ENCODE data around the gene NR3C1. TPM values are rescaled to one million over a fixed set of nuclear protein-coding genes. Genes with fewer than 3 reads are reported as not detected.

NR3C1 gene
- polyA plus RNA-seq, 1 donor (not counting 4 experiments of a cell fraction or from before 2014, with no cell fraction given) = 30.7 TPM

- DNase-seq (ENCODE audit: low read depth, low spot score) = no peak
- H3K27ac ChIP-seq (ENCODE audit: control insufficient read depth, insufficient read depth, low read length) = peak overlapping the region; percentile 84
These were observed 743 bp downstream of the NR3C1 start for GRCh38 chr5:143402553-143403333.

GRCh38 chr5:143402017-143402552 is 1.4 kb downstream of the NR3C1 start:
- H4K20me1 ChIP-seq (ENCODE audit: control insufficient read depth, extremely low read depth, insufficient read depth, low read length) = no peaks in the 10 kb centered on the region
- H3K27ac ChIP-seq (ENCODE audit: control insufficient read depth, insufficient read depth, low read length) = peak overlapping the region; percentile 84
- no peak for FAIRE-seq
- peak overlapping the region; percentile 93 for H3K9ac ChIP-seq (ENCODE audit: control insufficient read depth, extremely low read depth, insufficient read depth, low read length)
- H3K4me3 ChIP-seq (ENCODE audit: control insufficient read depth in 2 of 3, extremely low read depth in 1 of 3, insufficient read depth in 2 of 3, low read depth in 1 of 3, low read length in 3 of 3) = peak overlapping the region; percentile 64 to 94 (median 86)
- no peaks in the 10 kb centered on the region for H3K9me3 ChIP-seq (ENCODE audit: control insufficient read depth, low read depth, low read length)
- dilution Hi-C loops (cut with MboI; ENCODE audit: extremely low pct_ligation_motif_present, low sequenced_read_pairs) = no loop called here
- peaks cover 64% of the 10 kb centered on the region for H3K79me2 ChIP-seq (ENCODE audit: control insufficient read depth, insufficient read depth, low read length)
- H2AFZ ChIP-seq (ENCODE audit: control insufficient read depth, low read length) = no peak overlapping the region
- TF ChIP-seq EZH2 (IDR thresholded peaks at IDR 0.05; ENCODE audit: low read length) = no peak
- no peak for TF ChIP-seq CTCF (optimal IDR thresholded peaks at IDR 0.05 in 1 of 3, IDR thresholded peaks at IDR 0.05 in 1 of 3, conservative IDR thresholded peaks at IDR 0.05 in 1 of 3; ENCODE audit: extremely low read depth in 1 of 3, insufficient read depth in 2 of 3, low read length in 3 of 3)
- DNase-seq (ENCODE audit: low read depth, low spot score) = no peak
- no peaks in the 10 kb centered on the region for H3K9me1 ChIP-seq (ENCODE audit: control insufficient read depth, extremely low read depth, insufficient read depth, low read length)
- no peaks in the 10 kb centered on the region for H3K27me3 ChIP-seq (ENCODE audit: control insufficient read depth, extremely low read depth, insufficient read depth, low read length)
- peaks cover 16% of the 10 kb centered on the region for H3K4me1 ChIP-seq (ENCODE audit: control insufficient read depth, extremely low read depth, insufficient read depth, low read length)
- H3K36me3 ChIP-seq (ENCODE audit: control insufficient read depth in 2 of 2, extremely low read depth in 1 of 2, insufficient read depth in 2 of 2, low read length in 2 of 2) = peaks cover 0 to 2% of the 10 kb centered on the region in 2 experiments
- peak overlapping the region; percentile 81 for H3K4me2 ChIP-seq (ENCODE audit: control insufficient read depth, extremely low read depth, insufficient read depth, low read depth, low read length)

More at GRCh38 chr5:143402553-143403333, 743 bp downstream of the NR3C1 start:
- no peaks in the 10 kb centered on the region for H3K9me1 ChIP-seq (ENCODE audit: control insufficient read depth, extremely low read depth, insufficient read depth, low read length)
- peak overlapping the region; percentile 93 for H3K9ac ChIP-seq (ENCODE audit: control insufficient read depth, extremely low read depth, insufficient read depth, low read length)
- H3K27me3 ChIP-seq (ENCODE audit: control insufficient read depth, extremely low read depth, insufficient read depth, low read length) = no peaks in the 10 kb centered on the region
- H3K4me3 ChIP-seq (ENCODE audit: control insufficient read depth in 2 of 3, extremely low read depth in 1 of 3, insufficient read depth in 2 of 3, low read depth in 1 of 3, low read length in 3 of 3) = peak overlapping the region; percentile 64 to 94 (median 86)
- peak overlapping the region; percentile 81 for H3K4me2 ChIP-seq (ENCODE audit: control insufficient read depth, extremely low read depth, insufficient read depth, low read depth, low read length)
- no peak for FAIRE-seq
- peaks cover 0 to 2% of the 10 kb centered on the region in 2 experiments for H3K36me3 ChIP-seq (ENCODE audit: control insufficient read depth in 2 of 2, extremely low read depth in 1 of 2, insufficient read depth in 2 of 2, low read length in 2 of 2)
- no peaks in the 10 kb centered on the region for H4K20me1 ChIP-seq (ENCODE audit: control insufficient read depth, extremely low read depth, insufficient read depth, low read length)
- TF ChIP-seq EZH2 (IDR thresholded peaks at IDR 0.05; ENCODE audit: low read length) = no peak
- no peak for TF ChIP-seq CTCF (optimal IDR thresholded peaks at IDR 0.05 in 1 of 3, IDR thresholded peaks at IDR 0.05 in 1 of 3, conservative IDR thresholded peaks at IDR 0.05 in 1 of 3; ENCODE audit: extremely low read depth in 1 of 3, insufficient read depth in 2 of 3, low read length in 3 of 3)
- peaks cover 57% of the 10 kb centered on the region for H3K79me2 ChIP-seq (ENCODE audit: control insufficient read depth, insufficient read depth, low read length)
- dilution Hi-C loops (cut with MboI; ENCODE audit: extremely low pct_ligation_motif_present, low sequenced_read_pairs) = no loop called here
- peaks cover 16% of the 10 kb centered on the region for H3K4me1 ChIP-seq (ENCODE audit: control insufficient read depth, extremely low read depth, insufficient read depth, low read length)
- no peaks in the 10 kb centered on the region for H3K9me3 ChIP-seq (ENCODE audit: control insufficient read depth, low read depth, low read length)
- H2AFZ ChIP-seq (ENCODE audit: control insufficient read depth, low read length) = no peak overlapping the region

All from keratinocyte (primary cell).